A549 (cell line): ENCODE data around the gene NXPH2.

Experiments used
- CTCF ChIP-seq: fragments of >200 bp; sonication (Bioruptor Twin); formaldehyde crosslinking; IDR thresholded peaks from 3 replicates; pipeline ENCODE4 v1.5.1; 2016
- HDAC2 ChIP-seq: fragments of 200-600 bp; sonication (generic); IDR thresholded peaks from 2 replicates; pipeline ENCODE4 v1.6.1; 2016
- NFE2L2 ChIP-seq: fragments of 150-350 bp; conservative IDR thresholded peaks from 2 replicates; pipeline ENCODE4 v1.6.1; 2014; ENCODE audit warnings: low read length
- POLR2A ChIP-seq: IDR thresholded peaks from 2 replicates; pipeline ENCODE4 v1.6.1; 2012; ENCODE audit warnings: mild to moderate bottlenecking, low read length
- SMC3 ChIP-seq: fragments of >200 bp; sonication (Bioruptor Twin); formaldehyde crosslinking; IDR thresholded peaks from 3 replicates; pipeline ENCODE4 v1.6.1; 2018; ENCODE audit warnings: inconsistent platforms

GRCh38 chr2:138794724-138795123, 14.5 kb upstream of the NXPH2 start:
- TF ChIP-seq POLR2A (no peak), NFE2L2 (no peak), SMC3 (no peak), HDAC2 (no peak), CTCF (no peak)
